GM18519 (cell line): ENCODE data around the gene DLG2.
"Not testable (repeated sequence)": the region's sequence is repeated elsewhere in the genome, so short reads cannot be mapped to it uniquely, and the experiment has no call there.

ENCODE experiments used
- ATAC-seq: cut with Tn5 transposase; IDR thresholded peaks from one replicate; pipeline ENCODE4 v1.9.1; 2021; ENCODE audit warnings: mild to moderate bottlenecking, moderate library complexity; ENCODE audit not compliant: unreplicated experiment, low FRiP score

The DLG2 gene

GRCh38 chr11:84866922-84867321, 760.2 kb downstream of the DLG2 start:
- ATAC-seq, result no peak

GRCh38 chr11:84865791-84866535, 761.2 kb downstream of the DLG2 start:
- no peak for ATAC-seq

- no peak for ATAC-seq
Measured at GRCh38 chr11:84865257-84865656, 761.9 kb downstream of the DLG2 start.

- no peak for ATAC-seq
Measured at GRCh38 chr11:84857746-84858145, 769.4 kb downstream of the DLG2 start.

GRCh38 chr11:84855508-84856245, 771.5 kb downstream of the DLG2 start:
- no peak for ATAC-seq

GRCh38 chr11:84854498-84854880, 772.7 kb downstream of the DLG2 start:
- no peak for ATAC-seq

GRCh38 chr11:84853841-84854497, 773.2 kb downstream of the DLG2 start:
- ATAC-seq, result no peak

GRCh38 chr11:84847842-84848241, 779.3 kb downstream of the DLG2 start:
- ATAC-seq, result no peak

- ATAC-seq, result not testable (repeated sequence)
Measured at GRCh38 chr11:84840201-84840600, 786.9 kb downstream of the DLG2 start.

- no peak for ATAC-seq
Measured at GRCh38 chr11:84837402-84838069, 789.6 kb downstream of the DLG2 start.

- no peak for ATAC-seq
Measured at GRCh38 chr11:84836371-84836770, 790.8 kb downstream of the DLG2 start.

GRCh38 chr11:84833488-84834088, 793.6 kb downstream of the DLG2 start:
- no peak for ATAC-seq

- no peak for ATAC-seq
Measured at GRCh38 chr11:84830372-84830771, 796.8 kb downstream of the DLG2 start.

- no peak for ATAC-seq
Measured at GRCh38 chr11:84829162-84829561, 798.0 kb downstream of the DLG2 start.

- ATAC-seq, result no peak
Measured at GRCh38 chr11:84828616-84829015, 798.5 kb downstream of the DLG2 start.

- no peak for ATAC-seq
Measured at GRCh38 chr11:84825106-84825660, 802.0 kb downstream of the DLG2 start.

- no peak for ATAC-seq
Measured at GRCh38 chr11:84824624-84825023, 802.5 kb downstream of the DLG2 start.

- ATAC-seq, result no peak
Measured at GRCh38 chr11:84819537-84819936, 807.6 kb downstream of the DLG2 start.

- no peak for ATAC-seq
Measured at GRCh38 chr11:84819128-84819527, 808.0 kb downstream of the DLG2 start.

GRCh38 chr11:84817998-84818397, 809.1 kb downstream of the DLG2 start:
- ATAC-seq, result no peak
